Endothelial cell of umbilical vein (primary cell): ENCODE measurements around the gene CMTM6. TPM values are rescaled to one million over a fixed set of nuclear protein-coding genes. Genes with fewer than 3 reads are reported as not detected.

ENCODE experiments used
- BruUV-seq: library from RNA; stranded (reverse); fragments of 400-500 nt; replicated peaks from 2 replicates; lab custom pipeline; 2021; lab: Mats Ljungman, UMichigan
- CTCF ChIA-PET: fragments of 300-600, 350-600 bp; sonication (Branson Sonifier 250); formaldehyde crosslinking; loops from one replicate; lab custom pipeline; 2021; ENCODE audit warnings: antibody characterized with exemption, inconsistent platforms; lab: Charles Lee
- POLR2A ChIA-PET: fragments of 300-600, 350-600 bp; sonication (Branson Sonifier 250); formaldehyde crosslinking; loops from one replicate; lab custom pipeline; 2021; ENCODE audit warnings: antibody characterized with exemption, inconsistent platforms; lab: Charles Lee
- DNase-seq: peaks from one replicate; pipeline ENCODE4 v3.0.0-alpha.2; 2011; ENCODE audit warnings: low read depth, low spot score
- FAIRE-seq: peaks from 2 replicates; lab custom pipeline; 2011; peaks lifted over from hg19 to GRCh38; lab: Jason Lieb, UNC
- H2AFZ ChIP-seq: 2 replicates; pipeline ENCODE4 v1.6.0; 2012; ENCODE audit warnings: low read depth, low read length, control low read depth, inconsistent platforms
- H3K27ac ChIP-seq: 2 replicates; pipeline ENCODE4 v1.5.1; 2011; ENCODE audit warnings: low read depth, mild to moderate bottlenecking, control low read depth, low read length, moderate library complexity; ENCODE audit not compliant: insufficient read depth
- H3K27me3 ChIP-seq, 2 experiments: 2 replicates each; pipeline versions ENCODE4 v1.6.0 to v1.6.1; 2011; ENCODE audit warnings: low read length in 2 of 2, mixed read lengths in 1 of 2; ENCODE audit not compliant: control insufficient read depth in 2 of 2, insufficient read depth in 2 of 2
- H3K36me3 ChIP-seq, 2 experiments: 2 replicates in 1 of 2; 3 replicates in 1 of 2; pipeline ENCODE4 v1.5.1; 2011; ENCODE audit warnings: low read length in 2 of 2, mild to moderate bottlenecking in 1 of 2, moderate library complexity in 1 of 2; ENCODE audit not compliant: control insufficient read depth in 2 of 2, insufficient read depth in 2 of 2; ENCODE audit errors: extremely low read depth in 1 of 2
- H3K4me1 ChIP-seq: 3 replicates; pipeline ENCODE4 v1.5.1; 2011; ENCODE audit warnings: mild to moderate bottlenecking, low read length; ENCODE audit not compliant: control insufficient read depth, insufficient read depth; ENCODE audit errors: extremely low read depth
- H3K4me2 ChIP-seq: 2 replicates; pipeline ENCODE4 v1.6.1; 2011; ENCODE audit warnings: low read length, control low read depth, mixed read lengths; ENCODE audit not compliant: insufficient read depth
- H3K4me3 ChIP-seq, 3 experiments: fragments of 200-600 bp in 1 of 3; sonication (generic), shearing (Covaris generic) in 1 of 3; replicated peaks in 1 of 3; 2 replicates each; pipeline ENCODE4 v1.5.1; 2011 to 2016; ENCODE audit warnings: control low read depth in 3 of 3, low read length in 3 of 3, mild to moderate bottlenecking in 2 of 3, inconsistent platforms in 1 of 3, low read depth in 1 of 3, moderate library complexity in 1 of 3; ENCODE audit not compliant: insufficient read depth in 1 of 3
- H3K79me2 ChIP-seq: 2 replicates; pipeline ENCODE4 v1.6.0; 2012; ENCODE audit warnings: low read length, inconsistent platforms; ENCODE audit not compliant: control insufficient read depth, insufficient read depth
- H3K9ac ChIP-seq: replicated peaks from 2 replicates; pipeline ENCODE3; 2011; ENCODE audit warnings: low read length, control low read depth; ENCODE audit not compliant: insufficient read depth; ENCODE audit errors: extremely low read depth
- H3K9me1 ChIP-seq: replicated peaks from 3 replicates; pipeline ENCODE4 v1.6.0; 2011; ENCODE audit warnings: mild to moderate bottlenecking, low read length; ENCODE audit not compliant: control insufficient read depth, insufficient read depth; ENCODE audit errors: extremely low read depth
- H3K9me3 ChIP-seq: replicated peaks from 2 replicates; pipeline ENCODE4 v1.5.1; 2012; ENCODE audit warnings: low read length, inconsistent platforms; ENCODE audit not compliant: control insufficient read depth, insufficient read depth
- H4K20me1 ChIP-seq: replicated peaks from 2 replicates; pipeline ENCODE3; 2011; ENCODE audit warnings: mild to moderate bottlenecking, low read length; ENCODE audit not compliant: control insufficient read depth, insufficient read depth; ENCODE audit errors: extremely low read depth
- EZH2 ChIP-seq: IDR thresholded peaks from 2 replicates; pipeline ENCODE4 v1.6.1; 2012; ENCODE audit warnings: borderline replicate concordance, low read depth, mild to moderate bottlenecking, moderate library complexity, low read length, inconsistent platforms; ENCODE audit not compliant: severe bottlenecking
- FOS ChIP-seq: IDR thresholded peaks from 2 replicates; pipeline ENCODE4 v1.6.1; 2011; ENCODE audit warnings: mild to moderate bottlenecking, low read length, moderate library complexity, borderline replicate concordance; ENCODE audit not compliant: insufficient read depth
- GATA2 ChIP-seq: IDR thresholded peaks from 2 replicates; pipeline ENCODE4 v1.7.0; 2011; ENCODE audit warnings: low read depth, mild to moderate bottlenecking, moderate library complexity, mixed read lengths, low read length; ENCODE audit not compliant: insufficient read length, insufficient read depth
- JUN ChIP-seq: IDR thresholded peaks from 2 replicates; pipeline ENCODE4 v1.6.1; 2011; ENCODE audit warnings: borderline replicate concordance, low read depth; ENCODE audit not compliant: insufficient read length, insufficient read depth
- MYC ChIP-seq: IDR thresholded peaks from one replicate; pipeline ENCODE4 v1.6.1; 2011; ENCODE audit warnings: mild to moderate bottlenecking, low read depth, low read length
- POLR2A ChIP-seq: IDR thresholded peaks from 2 replicates; pipeline ENCODE4 v1.6.1; 2012; ENCODE audit warnings: low read depth, mild to moderate bottlenecking, control low read depth, low read length
- dilution Hi-C: fragments of 300-500 bp; cut with MboI; formaldehyde crosslinking; loops from one replicate; pipeline ENCODE4 v1.15.0; 2019; ENCODE audit warnings: low sequenced_read_pairs; ENCODE audit not compliant: extremely low pct_ligation_motif_present
- intact Hi-C: fragments of 100-400 bp; cut with micrococcal nuclease; formaldehyde crosslinking; loops from one replicate; pipeline ENCODE4 v1.10.0; 2022
- polyA plus RNA-seq, 4 experiments: library from polyadenylated mRNA; depleted of rRNA in 3 of 4; stranded (reverse) in 3 of 4; unstranded in 1 of 4; fragments of >200 nt; gene quantifications; 2 replicates each; pipeline versions ENCODE4 v1.2.1 to v1.2.3, GENCODE V29; 2011 to 2012; ENCODE audit warnings: missing spikeins in 1 of 4
- total RNA-seq: library from RNA; stranded (reverse); gene quantifications from 2 replicates; pipeline ENCODE4 v1.2.3, GENCODE V29; 2021
- TF ChIP-seq, protein P1 (sequence below): IDR thresholded peaks from 2 replicates; pipeline ENCODE4 v1.6.1; 2011; ENCODE audit not compliant: insufficient read depth, insufficient read length

Gene CMTM6
- total and polyA plus RNA-seq, 2 donors (not counting 3 experiments of a cell fraction or from before 2014, with no cell fraction given), result 38.0 to 56.3 TPM

DNA sequence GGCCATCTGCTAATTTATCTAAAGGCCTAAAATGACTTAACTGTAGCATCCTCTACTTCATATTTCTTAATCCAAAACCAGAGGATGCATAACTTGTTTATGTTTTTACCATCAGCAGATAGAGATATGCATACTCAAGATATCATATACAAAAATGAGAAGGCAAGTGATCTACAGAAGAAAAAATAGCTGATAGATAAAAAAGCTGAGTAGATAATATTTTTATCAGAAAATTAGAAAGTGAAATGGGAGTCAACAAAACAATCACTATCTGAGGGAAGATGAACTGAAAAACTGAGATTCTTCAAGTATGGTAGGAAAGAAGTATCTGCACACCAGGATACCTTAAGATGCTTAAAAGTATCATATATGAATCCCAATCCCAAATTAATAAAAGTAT is 42.7 kb upstream of the CMTM6 start:
- H3K4me1 ChIP-seq, result no peaks in the 10 kb centered on the region
- TF ChIP-seq POLR2A, result no peak
- no peak for TF ChIP-seq FOS
- no peak for TF ChIP-seq JUN
- TF ChIP-seq, protein P1, sequence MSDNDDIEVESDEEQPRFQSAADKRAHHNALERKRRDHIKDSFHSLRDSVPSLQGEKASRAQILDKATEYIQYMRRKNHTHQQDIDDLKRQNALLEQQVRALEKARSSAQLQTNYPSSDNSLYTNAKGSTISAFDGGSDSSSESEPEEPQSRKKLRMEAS, result no peak
- TF ChIP-seq GATA2, result no peak
- TF ChIP-seq EZH2, result no peak

DNA sequence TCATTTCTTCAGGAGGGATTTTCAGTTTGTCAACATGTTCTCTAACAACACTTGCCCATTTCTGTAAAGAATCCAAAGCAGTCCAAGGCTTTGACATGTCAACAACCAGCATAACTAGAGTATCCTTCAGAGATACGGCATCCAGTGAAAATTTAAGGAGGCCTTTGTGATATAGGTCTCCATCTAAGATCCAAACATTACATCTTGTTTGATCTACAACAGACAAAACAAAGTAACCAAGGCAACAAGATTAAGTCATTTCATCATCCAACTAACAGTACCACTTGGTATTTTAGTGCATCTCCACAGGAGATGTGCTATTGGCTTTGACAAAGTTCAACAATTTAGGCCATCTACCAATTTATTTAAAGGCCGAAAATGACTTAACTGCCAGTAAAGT is 42.2 kb upstream of the CMTM6 start:
- no peaks in the 10 kb centered on the region for H3K9me3 ChIP-seq
- ChIA-PET CTCF (interaction anchor here (1.4 kb wide), 1 partner anchor 13 kb away, joined by 4 read pairs; no protein-coding TSS in a partner anchor), POLR2A (no interaction called here)
- no peak for TF ChIP-seq MYC
- TF ChIP-seq JUN, result no peak
- no peak for TF ChIP-seq EZH2
- TF ChIP-seq GATA2, result no peak
- intact Hi-C loops (no loop called here), dilution Hi-C loops (no loop called here)
- peaks cover 5% of the 10 kb centered on the region for H3K9me1 ChIP-seq
- peaks cover 0 to 5% of the 10 kb centered on the region in 2 experiments for H3K36me3 ChIP-seq
- no peak overlapping the region for H3K27ac ChIP-seq
- H2AFZ ChIP-seq, result no peak overlapping the region
- H3K4me3 ChIP-seq, result no peak overlapping the region
- H4K20me1 ChIP-seq, result peaks cover 3% of the 10 kb centered on the region
- H3K9ac ChIP-seq, result no peak overlapping the region
- no peak overlapping the region for H3K4me2 ChIP-seq
- BruUV-seq, result no TSS peak
- H3K79me2 ChIP-seq, result peaks cover 29% of the 10 kb centered on the region
- FAIRE-seq (no peak), DNase-seq (no peak)
- H3K4me1 ChIP-seq, result no peaks in the 10 kb centered on the region
- H3K27me3 ChIP-seq, result no peaks in the 10 kb centered on the region

More for the DNA sequence above, 42.7 kb upstream of the CMTM6 start:
- Histone ChIP-seq H3K9ac (no peak overlapping the region), H3K4me3 (no peak overlapping the region), H3K9me3 (no peaks in the 10 kb centered on the region), H3K27me3 (no peaks in the 10 kb centered on the region), H2AFZ (no peak overlapping the region), H3K36me3 (peaks cover 0 to 5% of the 10 kb centered on the region in 2 experiments), H3K4me2 (no peak overlapping the region), H3K9me1 (peaks cover 5% of the 10 kb centered on the region), H3K79me2 (peaks cover 32% of the 10 kb centered on the region), H3K27ac (no peak overlapping the region), H4K20me1 (peaks cover 3% of the 10 kb centered on the region)
- POLR2A ChIA-PET, result no interaction called here
- DNase-seq (no peak), FAIRE-seq (no peak)
- dilution Hi-C loops (no loop called here), intact Hi-C loops (no loop called here)
- no TSS peak for BruUV-seq
- CTCF ChIA-PET, result interaction anchor here (1.4 kb wide), 1 partner anchor 13 kb away, joined by 4 read pairs; no protein-coding TSS in a partner anchor
